Adrenal gland (tissue), 5 donors: Measurements from ENCODE around the gene TBC1D22A.

Experiments used
- CTCF ChIP-seq, 6 experiments: fragments of 450-650 bp in 4 of 6; fragments of 200-600 bp in 2 of 6; sonication (generic) in 1 of 6; IDR thresholded peaks; 1 replicate in 5 of 6; 2 replicates in 1 of 6; pipeline versions ENCODE4 v1.5.1 to v1.8.0; 2016 to 2021; ENCODE audit warnings: antibody characterized with exemption in 6 of 6, mild to moderate bottlenecking in 2 of 6, moderate library complexity in 1 of 6
- POLR2A ChIP-seq, 2 donors: fragments of 450-650 bp; IDR thresholded peaks; one replicate each; pipeline ENCODE4 v1.6.1; 2017; ENCODE audit warnings: antibody characterized with exemption in 2 of 2, mild to moderate bottlenecking in 2 of 2, moderate library complexity in 1 of 2
- donor health status: DM: no; HTN: no; CAD: no.

- no peak for TF ChIP-seq POLR2A (IDR thresholded peaks at IDR 0.05)
- no peak for TF ChIP-seq CTCF (IDR thresholded peaks at IDR 0.05)
Measured at GRCh38 chr22:46807458-46807857, 45.0 kb downstream of the TBC1D22A start.
